Loucy (cell line): ENCODE data around the gene BANF2.

Source experiments
- CTCF ChIP-seq: fragments of 200-600 bp; sonication (generic); conservative IDR thresholded peaks from 2 replicates; pipeline ENCODE4 v1.5.1; 2014; ENCODE audit warnings: mild to moderate bottlenecking, antibody characterized with exemption, low read length
- EZH2phosphoT487 ChIP-seq: fragments of 200-600 bp; IDR thresholded peaks from 2 replicates; pipeline ENCODE4 v1.6.1; 2018; ENCODE audit warnings: antibody characterized with exemption, mild to moderate bottlenecking, moderate library complexity, borderline replicate concordance

- TF ChIP-seq CTCF, result no peak
- TF ChIP-seq EZH2phosphoT487, result no peak
Observed at GRCh38 chr20:17748279-17748678, 48.5 kb downstream of the BANF2 start.
